ENCODE measurements around the gene CRYBG1.

Gene CRYBG1

DNA sequence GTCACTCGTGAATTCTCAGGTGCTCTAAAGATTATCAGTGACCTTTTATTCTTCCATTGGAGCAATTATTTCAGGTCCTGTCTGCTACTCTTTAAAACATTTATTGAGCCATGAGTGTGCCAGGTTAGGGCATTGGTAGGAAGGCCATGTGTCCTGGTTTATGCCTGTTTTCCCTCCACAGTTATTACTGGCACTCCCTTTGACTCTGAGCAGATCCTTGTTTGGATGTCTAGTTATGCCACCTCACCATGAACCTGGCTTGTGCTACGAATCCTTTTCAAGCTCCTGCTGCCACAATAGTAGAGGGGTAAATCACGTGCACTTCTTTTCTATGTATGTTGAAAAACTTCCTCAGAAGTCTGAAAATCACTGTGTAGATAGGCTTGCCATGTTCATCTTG, 27.4 kb downstream of the CRYBG1 start:
- Histone ChIP-seq H3K4me3 (replicated peaks; ENCODE audit: insufficient read depth, low read length) (no peak overlapping the region), H3K27me3 (ENCODE audit: insufficient read depth, poor library complexity, severe bottlenecking) (no peaks in the 10 kb centered on the region), H3K27ac (replicated peaks) (no peak overlapping the region)
- DNase-seq (ENCODE audit: low read depth in 1 of 2, low spot score in 1 of 2): no peak
- no peak for TF ChIP-seq GABPA (IDR thresholded peaks at IDR 0.05; ENCODE audit: low read depth)

DNA sequence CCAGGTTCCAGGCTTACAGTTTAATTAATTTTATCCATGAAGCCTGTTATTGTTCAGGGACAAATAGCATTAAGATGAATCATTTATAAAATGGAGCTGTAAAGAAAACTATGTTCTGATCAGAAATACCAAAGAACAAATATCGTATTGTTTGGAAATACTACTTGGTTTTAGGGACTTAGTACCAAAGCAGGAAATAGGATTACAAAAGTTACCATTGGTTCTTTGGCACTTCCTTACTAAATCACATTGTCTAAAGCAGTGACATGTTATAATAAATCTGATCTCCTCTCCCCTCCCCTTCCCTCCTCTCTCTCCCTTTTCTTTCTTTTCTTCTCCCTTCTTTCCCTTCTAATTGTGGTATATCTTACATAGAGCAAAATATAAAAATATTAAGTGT, 29.6 kb downstream of the CRYBG1 start:
- Histone ChIP-seq H3K27me3 (ENCODE audit: insufficient read depth, poor library complexity, severe bottlenecking) (no peaks in the 10 kb centered on the region), H3K4me3 (replicated peaks; ENCODE audit: insufficient read depth, low read length) (no peak overlapping the region), H3K27ac (replicated peaks) (no peak overlapping the region)
- no peak for TF ChIP-seq SPI1 (IDR thresholded peaks at IDR 0.05; ENCODE audit: borderline replicate concordance, low read depth)
- no peak for TF ChIP-seq GABPA (IDR thresholded peaks at IDR 0.05; ENCODE audit: low read depth)
- TF ChIP-seq, protein P1, sequence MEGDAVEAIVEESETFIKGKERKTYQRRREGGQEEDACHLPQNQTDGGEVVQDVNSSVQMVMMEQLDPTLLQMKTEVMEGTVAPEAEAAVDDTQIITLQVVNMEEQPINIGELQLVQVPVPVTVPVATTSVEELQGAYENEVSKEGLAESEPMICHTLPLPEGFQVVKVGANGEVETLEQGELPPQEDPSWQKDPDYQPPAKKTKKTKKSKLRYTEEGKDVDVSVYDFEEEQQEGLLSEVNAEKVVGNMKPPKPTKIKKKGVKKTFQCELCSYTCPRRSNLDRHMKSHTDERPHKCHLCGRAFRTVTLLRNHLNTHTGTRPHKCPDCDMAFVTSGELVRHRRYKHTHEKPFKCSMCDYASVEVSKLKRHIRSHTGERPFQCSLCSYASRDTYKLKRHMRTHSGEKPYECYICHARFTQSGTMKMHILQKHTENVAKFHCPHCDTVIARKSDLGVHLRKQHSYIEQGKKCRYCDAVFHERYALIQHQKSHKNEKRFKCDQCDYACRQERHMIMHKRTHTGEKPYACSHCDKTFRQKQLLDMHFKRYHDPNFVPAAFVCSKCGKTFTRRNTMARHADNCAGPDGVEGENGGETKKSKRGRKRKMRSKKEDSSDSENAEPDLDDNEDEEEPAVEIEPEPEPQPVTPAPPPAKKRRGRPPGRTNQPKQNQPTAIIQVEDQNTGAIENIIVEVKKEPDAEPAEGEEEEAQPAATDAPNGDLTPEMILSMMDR (IDR thresholded peaks at IDR 0.05; ENCODE audit: insufficient read depth, low read length): no peak
- no peak for TF ChIP-seq POLR2AphosphoS5 (IDR thresholded peaks at IDR 0.05; ENCODE audit: low read depth)
- TF ChIP-seq, protein P2, sequence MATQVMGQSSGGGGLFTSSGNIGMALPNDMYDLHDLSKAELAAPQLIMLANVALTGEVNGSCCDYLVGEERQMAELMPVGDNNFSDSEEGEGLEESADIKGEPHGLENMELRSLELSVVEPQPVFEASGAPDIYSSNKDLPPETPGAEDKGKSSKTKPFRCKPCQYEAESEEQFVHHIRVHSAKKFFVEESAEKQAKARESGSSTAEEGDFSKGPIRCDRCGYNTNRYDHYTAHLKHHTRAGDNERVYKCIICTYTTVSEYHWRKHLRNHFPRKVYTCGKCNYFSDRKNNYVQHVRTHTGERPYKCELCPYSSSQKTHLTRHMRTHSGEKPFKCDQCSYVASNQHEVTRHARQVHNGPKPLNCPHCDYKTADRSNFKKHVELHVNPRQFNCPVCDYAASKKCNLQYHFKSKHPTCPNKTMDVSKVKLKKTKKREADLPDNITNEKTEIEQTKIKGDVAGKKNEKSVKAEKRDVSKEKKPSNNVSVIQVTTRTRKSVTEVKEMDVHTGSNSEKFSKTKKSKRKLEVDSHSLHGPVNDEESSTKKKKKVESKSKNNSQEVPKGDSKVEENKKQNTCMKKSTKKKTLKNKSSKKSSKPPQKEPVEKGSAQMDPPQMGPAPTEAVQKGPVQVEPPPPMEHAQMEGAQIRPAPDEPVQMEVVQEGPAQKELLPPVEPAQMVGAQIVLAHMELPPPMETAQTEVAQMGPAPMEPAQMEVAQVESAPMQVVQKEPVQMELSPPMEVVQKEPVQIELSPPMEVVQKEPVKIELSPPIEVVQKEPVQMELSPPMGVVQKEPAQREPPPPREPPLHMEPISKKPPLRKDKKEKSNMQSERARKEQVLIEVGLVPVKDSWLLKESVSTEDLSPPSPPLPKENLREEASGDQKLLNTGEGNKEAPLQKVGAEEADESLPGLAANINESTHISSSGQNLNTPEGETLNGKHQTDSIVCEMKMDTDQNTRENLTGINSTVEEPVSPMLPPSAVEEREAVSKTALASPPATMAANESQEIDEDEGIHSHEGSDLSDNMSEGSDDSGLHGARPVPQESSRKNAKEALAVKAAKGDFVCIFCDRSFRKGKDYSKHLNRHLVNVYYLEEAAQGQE (IDR thresholded peaks at IDR 0.05; ENCODE audit: insufficient replicate concordance, low read depth): no peak
- no peak for DNase-seq (ENCODE audit: low read depth in 1 of 2, low spot score in 1 of 2)

DNA sequence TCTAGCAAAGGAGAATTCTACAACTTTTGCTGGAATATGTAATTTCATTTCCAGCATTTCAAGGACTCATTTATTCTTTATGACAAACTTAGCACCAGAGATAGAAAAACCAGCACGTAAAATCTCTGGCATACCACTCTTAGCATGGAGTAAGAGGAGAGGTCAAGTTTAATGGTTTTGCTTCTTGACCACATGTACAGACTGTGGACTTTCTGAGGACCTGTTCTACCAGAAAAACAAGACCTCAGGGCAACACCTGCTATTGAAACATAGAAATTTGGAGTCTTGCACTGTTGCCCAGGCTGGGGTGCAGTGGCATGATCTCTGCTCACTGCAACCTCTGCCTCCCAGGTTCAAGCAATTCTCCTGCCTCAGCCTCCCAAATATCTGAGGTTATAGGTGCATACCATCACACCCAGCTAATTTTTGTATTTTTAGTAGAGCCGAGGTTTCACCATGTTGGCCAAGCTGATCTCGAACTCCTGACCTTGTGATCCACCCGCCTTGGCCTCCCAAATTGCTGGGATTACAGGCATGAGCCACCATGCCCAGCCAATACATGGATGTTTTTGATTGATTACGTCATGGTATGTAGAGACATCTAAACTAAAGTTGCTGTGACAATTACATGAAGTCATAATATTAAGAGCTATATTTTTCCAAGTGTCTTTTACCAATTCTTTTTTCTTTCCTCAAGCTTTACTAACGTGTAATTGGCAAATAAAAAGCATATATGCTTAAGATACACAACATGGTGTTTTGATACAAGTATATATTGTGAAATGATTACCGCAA, 36.1 kb downstream of the CRYBG1 start:
- TF ChIP-seq POLR2AphosphoS5 (IDR thresholded peaks at IDR 0.05; ENCODE audit: low read depth): no peak
- TF ChIP-seq, protein P1 (IDR thresholded peaks at IDR 0.05; ENCODE audit: insufficient read depth, low read length): no peak
- no peak for TF ChIP-seq SPI1 (IDR thresholded peaks at IDR 0.05; ENCODE audit: borderline replicate concordance, low read depth)
- Histone ChIP-seq H3K4me3 (replicated peaks; ENCODE audit: insufficient read depth, low read length) (no peak overlapping the region), H3K27ac (replicated peaks) (no peak overlapping the region), H3K27me3 (ENCODE audit: insufficient read depth, poor library complexity, severe bottlenecking) (peaks cover 2% of the 10 kb centered on the region)
- DNase-seq (ENCODE audit: low read depth in 1 of 2, low spot score in 1 of 2): no peak

DNA sequence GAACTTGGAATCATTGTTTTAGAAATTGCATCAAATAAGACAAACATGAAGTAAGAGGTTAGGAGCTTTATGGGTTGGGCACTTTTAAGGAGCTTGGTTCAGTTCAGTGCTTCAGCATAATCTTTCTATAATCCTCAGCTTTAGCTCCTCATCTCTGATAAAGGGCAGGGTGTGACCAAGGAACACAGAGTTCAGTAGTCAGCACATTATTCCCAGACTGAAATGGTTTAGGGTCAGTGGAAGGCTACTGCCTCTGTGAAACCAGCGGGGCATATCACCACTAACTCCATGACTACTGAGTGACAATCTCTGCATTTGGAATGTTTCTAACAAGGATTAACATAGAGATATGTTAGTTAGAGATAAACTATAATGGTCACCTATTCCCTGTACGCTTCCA, 36.9 kb downstream of the CRYBG1 start:
- TF ChIP-seq, protein P1 (IDR thresholded peaks at IDR 0.05; ENCODE audit: insufficient read depth, low read length): no peak
- TF ChIP-seq, protein P2 (IDR thresholded peaks at IDR 0.05; ENCODE audit: insufficient replicate concordance, low read depth): no peak
- TF ChIP-seq GABPA (IDR thresholded peaks at IDR 0.05; ENCODE audit: low read depth) (no peak), SPI1 (IDR thresholded peaks at IDR 0.05; ENCODE audit: borderline replicate concordance, low read depth) (no peak), POLR2AphosphoS5 (IDR thresholded peaks at IDR 0.05; ENCODE audit: low read depth) (no peak)
- peaks cover 2% of the 10 kb centered on the region for H3K27me3 ChIP-seq (ENCODE audit: insufficient read depth, poor library complexity, severe bottlenecking)
- DNase-seq (ENCODE audit: low read depth in 1 of 2, low spot score in 1 of 2): no peak
- H3K4me3 ChIP-seq (replicated peaks; ENCODE audit: insufficient read depth, low read length): no peak overlapping the region
- H3K27ac ChIP-seq (replicated peaks): no peak overlapping the region
